CD4-positive, alpha-beta T cell treated with Interleukin-17A for 1 hour (primary cell): ENCODE results near the gene APBB3.
A peak's percentile ranks its signal among the peaks of the same experiment; 100 is the strongest.

Experiments used
- DNase-seq: peaks from one replicate; pipeline ENCODE4 v3.0.0-alpha.2; 2020

The APBB3 gene

GRCh38 chr5:140550147-140551079, 14.0 kb downstream of the APBB3 start:
- no peak for DNase-seq

DNA sequence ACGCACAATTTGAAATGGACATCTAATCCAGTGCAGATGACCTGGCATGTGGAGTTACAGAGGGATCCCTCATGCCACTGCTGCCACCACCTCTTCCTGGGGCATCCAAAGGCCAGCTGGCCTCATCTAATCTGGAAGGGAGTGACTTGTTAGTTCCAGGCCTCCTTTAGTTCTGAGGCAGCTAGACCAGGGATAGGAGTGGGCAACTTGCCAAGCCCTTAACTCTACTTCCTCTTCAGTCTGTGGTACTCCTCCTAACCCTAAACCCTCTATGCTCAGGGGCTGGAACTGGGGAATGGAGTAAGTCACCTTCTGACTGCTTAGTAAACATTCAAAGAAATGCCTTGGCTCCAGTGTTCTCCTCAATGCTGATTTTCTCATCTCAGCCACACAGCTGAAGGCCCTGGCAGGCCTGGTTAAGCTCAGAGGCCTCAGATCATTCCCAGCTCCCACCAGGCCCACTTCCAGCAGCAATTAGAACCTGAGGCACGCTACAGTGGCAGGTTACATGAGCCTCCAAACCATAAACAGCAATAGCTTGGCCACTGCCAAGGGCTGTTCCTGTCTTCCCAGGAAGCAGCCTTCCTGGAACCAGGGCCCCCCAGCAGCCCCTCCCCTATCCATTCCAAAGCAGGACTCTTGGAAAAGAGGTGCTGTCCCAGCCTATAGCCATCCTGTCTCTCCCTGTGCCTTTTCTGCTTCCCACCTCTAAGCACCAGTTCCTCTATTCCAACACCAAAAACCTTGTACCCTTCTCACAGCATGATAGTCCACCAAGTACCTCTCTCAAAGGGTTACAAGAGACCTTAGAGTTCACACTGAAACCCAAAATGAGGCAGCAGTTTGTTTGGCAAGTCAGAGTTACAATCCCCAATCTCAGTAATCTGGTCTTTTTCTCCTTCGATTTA, 14.9 kb downstream of the APBB3 start:
- DNase-seq, result peak; percentile 35

- DNase-seq, result no peak
Observed at GRCh38 chr5:140548791-140549190, 15.6 kb downstream of the APBB3 start.

GRCh38 chr5:140548300-140548688, 16.1 kb downstream of the APBB3 start:
- DNase-seq, result no peak

DNA sequence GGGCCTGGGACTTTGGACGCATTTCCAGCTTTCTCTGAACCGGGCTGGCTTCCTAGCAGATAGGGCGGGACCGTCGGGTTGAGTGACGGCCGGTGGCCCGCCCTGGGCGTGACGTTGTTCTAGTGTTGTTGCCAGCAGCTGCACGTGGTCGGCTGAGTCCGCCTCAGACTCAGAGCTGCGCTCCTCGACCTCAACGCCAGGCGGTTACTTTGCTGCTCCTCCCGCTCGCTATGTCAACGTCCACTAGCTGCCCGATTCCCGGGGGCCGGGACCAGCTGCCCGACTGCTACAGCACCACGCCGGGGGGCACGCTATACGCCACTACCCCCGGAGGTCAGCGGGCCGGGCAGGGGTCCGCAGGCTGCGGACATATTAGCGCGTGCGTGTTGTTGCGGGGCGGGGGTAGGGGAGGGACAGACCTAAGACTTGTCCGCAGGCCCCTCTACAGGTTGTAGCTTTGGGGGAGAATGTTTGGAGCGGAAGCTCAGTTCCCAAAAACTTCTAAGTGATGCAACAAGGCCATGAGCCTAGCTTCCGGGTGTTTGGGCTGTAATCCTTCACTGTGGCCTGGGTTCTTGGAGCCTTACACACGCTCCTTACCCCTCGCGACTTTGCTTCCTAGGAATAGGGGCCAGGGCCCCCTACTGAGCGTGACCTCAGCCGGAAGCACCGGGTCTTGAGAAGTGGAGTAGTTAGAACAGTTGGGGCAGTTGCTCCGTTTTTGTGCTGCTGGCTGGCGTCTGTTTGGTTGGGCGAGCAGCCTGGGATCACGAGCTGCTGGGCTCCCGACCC, 16.7 kb downstream of the APBB3 start, which contains the start of gene EIF4EBP3:
TSS of gene EIF4EBP3 (plus strand) at position 155 of the 792 bp plus-strand sequence. CDS start at position 231, 76 bp downstream.
- peak; percentile 89 for DNase-seq

DNA sequence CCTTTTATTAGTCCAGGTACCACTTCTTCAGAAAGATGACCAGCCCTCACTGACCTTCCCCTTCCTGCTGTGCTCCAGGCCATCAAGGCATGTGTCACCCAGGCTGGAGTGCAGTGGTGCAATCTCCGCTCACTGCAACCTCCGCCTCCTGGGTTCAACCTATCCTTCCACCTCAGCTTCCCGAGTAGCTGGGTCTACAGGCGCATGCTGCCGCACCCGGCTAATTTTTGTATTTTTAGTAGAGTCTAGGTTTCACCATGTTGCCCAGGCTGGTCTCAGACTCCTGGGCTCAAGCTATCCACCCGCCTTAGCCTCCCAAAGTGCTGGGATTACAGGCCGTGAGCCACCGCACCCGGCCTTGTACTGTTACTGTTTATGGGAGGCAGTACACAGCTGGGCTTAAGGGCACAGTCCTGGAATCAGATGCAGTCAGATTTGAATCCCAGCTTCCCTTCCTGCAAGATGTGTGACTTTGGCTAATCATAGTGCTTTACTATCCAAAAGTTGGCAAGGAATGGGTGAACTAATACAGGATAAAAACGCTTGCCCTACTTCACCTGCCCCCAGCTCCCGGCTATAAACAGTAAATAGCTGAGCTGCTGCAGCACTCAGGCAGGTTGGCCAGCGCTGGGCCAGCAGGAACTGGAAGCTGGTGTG, 17.4 kb downstream of the APBB3 start:
- DNase-seq, result no peak

DNA sequence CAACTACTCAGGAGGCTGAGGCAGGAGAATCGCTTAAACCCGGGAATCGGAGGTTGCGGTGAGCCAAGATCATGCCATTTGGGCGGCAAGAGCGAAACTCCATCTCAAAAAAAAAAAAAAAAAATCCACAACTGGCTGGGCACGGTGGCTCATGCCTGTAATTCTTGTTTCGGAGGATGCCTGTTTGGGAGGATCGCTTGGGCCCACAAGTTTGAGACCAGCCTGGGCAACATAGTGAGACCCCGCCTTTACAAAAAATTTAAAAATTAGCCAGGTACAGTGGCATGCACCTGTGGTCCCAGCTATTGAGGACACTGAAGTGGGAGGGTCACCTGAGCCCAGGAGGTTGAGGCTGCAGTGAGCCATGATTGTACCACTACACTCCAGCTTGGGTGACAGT, 18.8 kb downstream of the APBB3 start:
- DNase-seq, result no peak

- no peak for DNase-seq
Observed at GRCh38 chr5:140544986-140545385, 19.4 kb downstream of the APBB3 start.

DNA sequence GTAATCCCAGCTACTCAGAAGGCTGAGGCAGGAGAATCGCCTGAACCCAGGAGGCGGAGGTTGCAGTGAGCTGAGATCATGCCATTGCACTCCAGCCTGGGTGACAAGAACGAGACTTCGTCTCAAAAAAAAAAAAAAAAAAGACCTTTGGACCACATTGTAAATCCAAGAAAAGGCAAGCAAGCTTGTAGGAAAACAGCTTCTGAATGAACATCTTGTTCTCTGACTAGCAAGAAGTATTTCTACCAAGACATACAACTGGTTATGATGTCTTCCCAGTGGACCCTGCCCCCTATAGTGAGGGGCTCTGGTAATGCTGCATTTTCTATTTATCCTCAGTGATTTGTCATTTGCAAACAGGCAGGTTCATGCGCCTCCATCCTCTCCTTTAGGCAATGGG, 21.4 kb downstream of the APBB3 start:
- DNase-seq, result no peak

DNA sequence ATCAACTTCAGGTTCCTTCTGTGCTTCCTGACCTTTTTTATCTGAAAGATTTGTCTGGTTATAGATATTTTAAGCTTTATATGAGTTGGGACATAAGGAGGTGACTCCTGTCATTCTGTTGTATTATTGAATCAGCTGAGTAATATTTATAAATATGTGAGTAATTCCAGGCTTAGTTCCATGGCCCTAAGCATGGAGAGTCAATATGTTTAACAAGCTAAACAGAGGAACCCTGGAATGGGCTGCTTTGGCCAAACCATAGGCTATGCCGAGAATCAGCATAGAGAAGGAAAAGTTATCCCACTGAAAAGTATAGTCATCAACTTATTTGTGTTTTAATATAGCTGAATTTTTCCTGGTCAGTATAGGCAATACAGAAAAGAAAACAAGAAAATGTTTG, 24.2 kb downstream of the APBB3 start:
- no peak for DNase-seq

- no peak for DNase-seq
Observed at GRCh38 chr5:140524003-140524402, 40.4 kb downstream of the APBB3 start.

- no peak for DNase-seq
Observed at GRCh38 chr5:140513124-140513523, 51.3 kb downstream of the APBB3 start.

DNA sequence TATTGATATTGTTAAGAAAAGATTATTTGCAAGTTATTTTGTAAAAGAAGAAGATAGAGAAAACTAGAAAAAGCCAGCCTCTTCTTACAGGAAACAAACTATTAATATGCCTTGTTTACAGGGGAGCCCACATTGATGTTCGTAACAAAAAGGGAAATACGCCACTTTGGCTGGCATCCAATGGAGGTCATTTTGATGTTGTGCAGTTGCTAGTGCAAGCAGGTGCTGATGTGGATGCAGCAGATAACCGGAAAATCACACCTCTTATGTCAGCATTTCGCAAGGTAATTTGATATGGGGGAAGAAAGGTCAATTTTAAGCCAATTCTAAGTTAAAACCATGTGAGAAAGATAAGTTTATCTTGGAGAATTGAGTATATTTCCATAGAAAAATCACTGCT, 54.5 kb downstream of the APBB3 start:
- DNase-seq, result no peak
